ENCODE results near the gene FXYD5. TPM values are rescaled to one million over a fixed set of nuclear protein-coding genes. Genes with fewer than 3 reads are reported as not detected.

The FXYD5 gene
- total and polyA plus RNA-seq, 2 donors from 2014 or later, result 41.9 to 84.5 TPM

- Histone ChIP-seq H3K27me3 (ENCODE audit: control insufficient read depth, insufficient read depth, low read length) (no peaks in the 10 kb centered on the region), H3K4me1 (ENCODE audit: control insufficient read depth in 2 of 3, insufficient read depth in 2 of 3, low read depth in 1 of 3, low read length in 3 of 3) (no peaks in the 10 kb centered on the region), H3K27ac (ENCODE audit: low read depth in 2 of 2, low read length in 2 of 2) (no peak overlapping the region), H3K36me3 (ENCODE audit: control insufficient read depth in 2 of 3, insufficient read depth in 3 of 3, low read length in 3 of 3) (no peaks in the 10 kb centered on the region), H3K4me3 (ENCODE audit: low read length in 3 of 3) (no peak overlapping the region), H3K9ac (ENCODE audit: low read length in 3 of 3) (no peak overlapping the region), H3K9me3 (ENCODE audit: control insufficient read depth in 2 of 3, insufficient read depth in 1 of 3, low read length in 3 of 3) (peaks cover 0 to 23% (median 0%) of the 10 kb centered on the region in 3 donors)
- no peak for FAIRE-seq
- intact Hi-C loops (cut with DNase I), result no loop called here
- TF ChIP-seq CTCF (IDR thresholded peaks at IDR 0.05; ENCODE audit: borderline replicate concordance, extremely low read depth, insufficient read depth), result no peak
- no peak for DNase-seq
These were observed 12.9 kb downstream of the FXYD5 start for GRCh38 chr19:35167251-35168119.

DNA sequence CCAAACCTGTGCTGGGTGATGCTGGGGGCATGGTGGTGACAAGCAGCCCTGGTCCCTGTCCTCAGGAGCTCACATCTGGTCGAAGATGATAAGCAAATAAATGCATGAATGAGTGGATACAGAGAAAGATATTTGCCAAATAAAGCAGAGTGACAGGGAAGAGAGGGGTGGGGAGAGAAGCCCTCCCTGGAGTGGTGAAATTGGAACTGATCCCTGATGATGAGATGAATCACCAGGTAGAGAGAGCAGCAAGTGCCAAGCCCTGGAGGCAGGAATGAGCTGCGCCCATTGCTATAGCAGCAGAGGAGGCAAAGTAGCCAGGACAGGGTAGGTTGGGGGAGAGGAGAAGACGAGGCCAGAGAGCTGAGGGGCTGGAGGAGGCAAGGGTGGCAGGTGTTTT lies 13.7 kb downstream of the FXYD5 start:
- no peak for DNase-seq
- no peak overlapping the region for H3K27ac ChIP-seq (ENCODE audit: low read depth in 2 of 2, low read length in 2 of 2)
- H3K9me3 ChIP-seq (ENCODE audit: control insufficient read depth in 2 of 3, insufficient read depth in 1 of 3, low read length in 3 of 3), result peaks cover 0 to 23% (median 0%) of the 10 kb centered on the region in 3 donors
- no peaks in the 10 kb centered on the region for H3K4me1 ChIP-seq (ENCODE audit: control insufficient read depth in 2 of 3, insufficient read depth in 2 of 3, low read depth in 1 of 3, low read length in 3 of 3)
- no peaks in the 10 kb centered on the region for H3K36me3 ChIP-seq (ENCODE audit: control insufficient read depth in 2 of 3, insufficient read depth in 3 of 3, low read length in 3 of 3)
- no peak overlapping the region for H3K9ac ChIP-seq (ENCODE audit: low read length in 3 of 3)
- no peaks in the 10 kb centered on the region for H3K27me3 ChIP-seq (ENCODE audit: control insufficient read depth, insufficient read depth, low read length)
- H3K4me3 ChIP-seq (ENCODE audit: low read length in 3 of 3), result no peak overlapping the region
- intact Hi-C loops (cut with DNase I), result no loop called here
- FAIRE-seq, result no peak
- no peak for TF ChIP-seq CTCF (IDR thresholded peaks at IDR 0.05; ENCODE audit: borderline replicate concordance, extremely low read depth, insufficient read depth)

- Histone ChIP-seq H3K4me1 (ENCODE audit: control insufficient read depth in 2 of 3, insufficient read depth in 2 of 3, low read depth in 1 of 3, low read length in 3 of 3) (no peaks in the 10 kb centered on the region), H3K27me3 (ENCODE audit: control insufficient read depth, insufficient read depth, low read length) (no peaks in the 10 kb centered on the region), H3K9me3 (ENCODE audit: control insufficient read depth in 2 of 3, insufficient read depth in 1 of 3, low read length in 3 of 3) (peaks cover 0 to 16% (median 0%) of the 10 kb centered on the region in 3 donors), H3K27ac (ENCODE audit: low read depth in 2 of 2, low read length in 2 of 2) (no peak overlapping the region), H3K36me3 (ENCODE audit: control insufficient read depth in 2 of 3, insufficient read depth in 3 of 3, low read length in 3 of 3) (no peaks in the 10 kb centered on the region), H3K4me3 (ENCODE audit: low read length in 3 of 3) (no peak overlapping the region), H3K9ac (ENCODE audit: low read length in 3 of 3) (no peak overlapping the region)
- TF ChIP-seq CTCF (IDR thresholded peaks at IDR 0.05; ENCODE audit: borderline replicate concordance, extremely low read depth, insufficient read depth), result no peak
- FAIRE-seq (no peak), DNase-seq (no peak)
- intact Hi-C loops (cut with DNase I), result no loop called here
These were observed 14.9 kb downstream of the FXYD5 start for GRCh38 chr19:35169221-35169995.
